OCI-LY3 (cell line): ENCODE results near the gene GNG12.

Experiments
- H2AFZ ChIP-seq: fragments of 200-600, 300-600 bp; shearing (Covaris generic); 2 replicates; pipeline ENCODE4 v1.6.0; 2014; ENCODE audit warnings: antibody characterized with exemption, low read depth, low read length
- H3K27ac ChIP-seq: fragments of 200-600, 300-600 bp; sonication (generic); 2 replicates; pipeline ENCODE4 v1.5.1; 2014; ENCODE audit warnings: mild to moderate bottlenecking, low read length, moderate library complexity, mixed read lengths
- H3K27me3 ChIP-seq: fragments of 200-600, 300-600 bp; sonication (generic); 2 replicates; pipeline ENCODE4 v1.6.1; 2014; ENCODE audit warnings: low read depth, low read length, mixed read lengths
- H3K36me3 ChIP-seq: fragments of 200-600, 300-600 bp; sonication (generic); replicated peaks from 2 replicates; pipeline ENCODE3; 2014; ENCODE audit warnings: low read depth, low read length, mixed read lengths
- H3K4me1 ChIP-seq: fragments of 300-600, 200-600 bp; sonication (generic); 2 replicates; pipeline ENCODE4 v1.6.1; 2014; ENCODE audit warnings: low read length, mixed read lengths
- H3K4me2 ChIP-seq: fragments of 200-600, 300-600 bp; sonication (generic); 2 replicates; pipeline ENCODE4 v1.6.1; 2014; ENCODE audit warnings: low read length, mixed read lengths
- H3K4me3 ChIP-seq: fragments of 300-600, 200-600 bp; sonication (generic); 2 replicates; pipeline ENCODE4 v1.5.1; 2014; ENCODE audit warnings: antibody characterized with exemption, mild to moderate bottlenecking, low read length, moderate library complexity
- H3K79me2 ChIP-seq: fragments of 300-600, 200-600 bp; shearing (Covaris generic); 2 replicates; pipeline ENCODE4 v1.6.1; 2014; ENCODE audit warnings: mild to moderate bottlenecking, low read length, mixed read lengths
- H3K9ac ChIP-seq: fragments of 300-600, 200-600 bp; shearing (Covaris generic); 2 replicates; pipeline ENCODE4 v1.6.0; 2014; ENCODE audit warnings: mild to moderate bottlenecking, low read length, moderate library complexity
- H3K9me3 ChIP-seq: fragments of 200-600, 300-600 bp; shearing (Covaris generic); 2 replicates; pipeline ENCODE4 v1.6.1; 2014; ENCODE audit warnings: low read length, mixed read lengths; ENCODE audit not compliant: insufficient read depth
- H4K20me1 ChIP-seq: fragments of 200-600, 300-600 bp; sonication (generic); 2 replicates; pipeline ENCODE4 v1.6.1; 2016; ENCODE audit warnings: low read length, mixed read lengths; ENCODE audit not compliant: insufficient read depth
- EZH2phosphoT487 ChIP-seq: fragments of 200-600 bp; shearing (Covaris generic); IDR thresholded peaks from 2 replicates; pipeline ENCODE4 v1.6.1; 2018; ENCODE audit warnings: antibody characterized with exemption, mixed run types, low read depth
- TF ChIP-seq, protein P1 (sequence below): fragments of 200-600, 300-600 bp; sonication (generic); IDR thresholded peaks from 2 replicates; pipeline ENCODE4 v1.5.1; 2014; ENCODE audit warnings: antibody characterized with exemption, low read length, low read depth

Gene GNG12

DNA sequence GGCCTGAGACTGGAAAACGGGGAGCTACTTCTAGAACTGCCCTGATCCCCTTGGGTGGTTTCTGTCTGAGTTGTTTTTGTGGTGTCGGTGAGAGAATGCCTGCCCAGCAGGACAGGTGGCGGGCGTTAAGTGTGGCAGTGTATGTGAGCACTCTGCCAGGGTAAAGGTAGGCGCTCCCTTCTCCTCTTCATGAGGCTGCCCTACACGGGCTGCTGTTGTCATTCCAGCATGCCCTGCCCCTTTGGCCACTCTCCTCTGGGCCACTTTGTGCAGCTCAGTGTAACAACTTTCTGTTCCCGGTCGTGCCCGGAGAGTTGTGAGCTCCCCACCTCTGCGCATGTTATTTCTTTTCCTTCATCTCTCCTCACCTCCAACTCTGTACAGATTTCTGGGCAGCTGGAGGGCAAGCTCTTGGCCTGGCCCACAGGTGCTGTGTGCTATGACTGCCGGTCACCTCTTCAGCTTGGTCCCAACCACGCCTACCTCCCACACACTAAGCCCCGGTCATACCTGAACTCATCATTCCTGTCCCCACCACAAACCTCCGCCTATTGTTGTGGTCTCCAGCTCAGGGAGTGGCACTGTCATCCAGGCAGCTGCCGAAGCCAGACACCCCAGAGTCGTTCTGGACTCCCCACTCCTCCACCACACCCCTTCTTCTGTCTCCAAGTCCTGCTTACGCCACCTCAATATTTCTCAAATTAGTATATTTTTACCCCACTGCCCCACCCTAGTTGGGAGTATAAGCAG, 79.3 kb downstream of the GNG12 start:
- H3K27ac ChIP-seq = no peak overlapping the region
- no peaks in the 10 kb centered on the region for H3K79me2 ChIP-seq
- H3K36me3 ChIP-seq = no peaks in the 10 kb centered on the region
- H2AFZ ChIP-seq = no peak overlapping the region
- H3K9me3 ChIP-seq = no peaks in the 10 kb centered on the region
- peaks cover 23% of the 10 kb centered on the region for H3K4me1 ChIP-seq
- no peak overlapping the region for H3K4me2 ChIP-seq
- no peaks in the 10 kb centered on the region for H4K20me1 ChIP-seq
- no peaks in the 10 kb centered on the region for H3K27me3 ChIP-seq
- no peak overlapping the region for H3K9ac ChIP-seq
- no peak overlapping the region for H3K4me3 ChIP-seq
- TF ChIP-seq, protein P1, sequence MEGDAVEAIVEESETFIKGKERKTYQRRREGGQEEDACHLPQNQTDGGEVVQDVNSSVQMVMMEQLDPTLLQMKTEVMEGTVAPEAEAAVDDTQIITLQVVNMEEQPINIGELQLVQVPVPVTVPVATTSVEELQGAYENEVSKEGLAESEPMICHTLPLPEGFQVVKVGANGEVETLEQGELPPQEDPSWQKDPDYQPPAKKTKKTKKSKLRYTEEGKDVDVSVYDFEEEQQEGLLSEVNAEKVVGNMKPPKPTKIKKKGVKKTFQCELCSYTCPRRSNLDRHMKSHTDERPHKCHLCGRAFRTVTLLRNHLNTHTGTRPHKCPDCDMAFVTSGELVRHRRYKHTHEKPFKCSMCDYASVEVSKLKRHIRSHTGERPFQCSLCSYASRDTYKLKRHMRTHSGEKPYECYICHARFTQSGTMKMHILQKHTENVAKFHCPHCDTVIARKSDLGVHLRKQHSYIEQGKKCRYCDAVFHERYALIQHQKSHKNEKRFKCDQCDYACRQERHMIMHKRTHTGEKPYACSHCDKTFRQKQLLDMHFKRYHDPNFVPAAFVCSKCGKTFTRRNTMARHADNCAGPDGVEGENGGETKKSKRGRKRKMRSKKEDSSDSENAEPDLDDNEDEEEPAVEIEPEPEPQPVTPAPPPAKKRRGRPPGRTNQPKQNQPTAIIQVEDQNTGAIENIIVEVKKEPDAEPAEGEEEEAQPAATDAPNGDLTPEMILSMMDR = no peak
- no peak for TF ChIP-seq EZH2phosphoT487

DNA sequence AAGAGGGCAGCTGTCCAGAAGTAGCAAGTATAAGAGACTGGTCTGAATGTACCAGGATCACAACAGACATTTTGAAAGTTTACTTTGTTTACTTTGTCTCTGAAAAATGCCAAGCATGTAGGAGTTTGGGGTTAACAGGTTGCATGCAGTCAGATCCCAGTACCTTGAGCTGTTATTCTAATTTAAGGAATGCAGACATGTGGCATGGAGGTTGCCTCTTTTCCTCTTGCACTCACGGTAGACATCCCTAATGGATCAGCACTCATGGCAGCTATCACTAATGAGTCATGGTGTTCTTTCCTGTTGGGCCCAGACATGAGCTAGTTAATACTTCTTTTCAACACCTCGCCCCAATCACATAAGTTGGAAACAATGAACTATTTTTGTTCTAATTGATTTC, 81.0 kb downstream of the GNG12 start:
- Histone ChIP-seq H3K4me1 (peaks cover 32% of the 10 kb centered on the region), H3K9me3 (no peaks in the 10 kb centered on the region), H3K79me2 (no peaks in the 10 kb centered on the region), H3K27ac (no peak overlapping the region), H3K4me2 (no peak overlapping the region), H3K36me3 (no peaks in the 10 kb centered on the region), H4K20me1 (no peaks in the 10 kb centered on the region), H3K27me3 (peaks cover 7% of the 10 kb centered on the region; the same call in 1 of the 2 replicates), H3K4me3 (no peak overlapping the region), H3K9ac (no peak overlapping the region), H2AFZ (no peak overlapping the region)
- TF ChIP-seq, protein P1 = no peak
- no peak for TF ChIP-seq EZH2phosphoT487

DNA sequence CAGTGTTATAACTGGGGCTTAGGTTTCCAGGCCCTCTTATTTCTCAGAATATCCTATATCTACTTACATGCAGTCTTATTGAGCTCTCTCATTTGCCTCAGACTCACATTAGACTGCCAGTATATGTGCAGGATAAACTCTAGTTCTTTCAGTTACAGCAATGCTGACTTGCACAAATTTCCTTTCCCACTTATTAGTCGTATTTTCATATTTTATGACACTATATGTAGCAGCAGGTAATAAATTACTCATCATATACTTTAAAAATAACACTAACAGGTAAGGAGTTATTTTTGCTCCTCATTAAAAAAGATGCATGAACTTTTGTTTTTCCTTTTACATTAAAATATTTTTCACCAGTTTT, 82.6 kb downstream of the GNG12 start:
- Histone ChIP-seq H3K4me1 (peaks cover 29% of the 10 kb centered on the region), H3K9ac (no peak overlapping the region), H3K36me3 (no peaks in the 10 kb centered on the region), H4K20me1 (no peaks in the 10 kb centered on the region), H2AFZ (no peak overlapping the region), H3K4me2 (no peak overlapping the region), H3K27ac (no peak overlapping the region), H3K4me3 (no peak overlapping the region), H3K9me3 (no peaks in the 10 kb centered on the region), H3K27me3 (peaks cover 7% of the 10 kb centered on the region; the same call in 1 of the 2 replicates), H3K79me2 (no peaks in the 10 kb centered on the region)
- no peak for TF ChIP-seq EZH2phosphoT487
- TF ChIP-seq, protein P1 = no peak

DNA sequence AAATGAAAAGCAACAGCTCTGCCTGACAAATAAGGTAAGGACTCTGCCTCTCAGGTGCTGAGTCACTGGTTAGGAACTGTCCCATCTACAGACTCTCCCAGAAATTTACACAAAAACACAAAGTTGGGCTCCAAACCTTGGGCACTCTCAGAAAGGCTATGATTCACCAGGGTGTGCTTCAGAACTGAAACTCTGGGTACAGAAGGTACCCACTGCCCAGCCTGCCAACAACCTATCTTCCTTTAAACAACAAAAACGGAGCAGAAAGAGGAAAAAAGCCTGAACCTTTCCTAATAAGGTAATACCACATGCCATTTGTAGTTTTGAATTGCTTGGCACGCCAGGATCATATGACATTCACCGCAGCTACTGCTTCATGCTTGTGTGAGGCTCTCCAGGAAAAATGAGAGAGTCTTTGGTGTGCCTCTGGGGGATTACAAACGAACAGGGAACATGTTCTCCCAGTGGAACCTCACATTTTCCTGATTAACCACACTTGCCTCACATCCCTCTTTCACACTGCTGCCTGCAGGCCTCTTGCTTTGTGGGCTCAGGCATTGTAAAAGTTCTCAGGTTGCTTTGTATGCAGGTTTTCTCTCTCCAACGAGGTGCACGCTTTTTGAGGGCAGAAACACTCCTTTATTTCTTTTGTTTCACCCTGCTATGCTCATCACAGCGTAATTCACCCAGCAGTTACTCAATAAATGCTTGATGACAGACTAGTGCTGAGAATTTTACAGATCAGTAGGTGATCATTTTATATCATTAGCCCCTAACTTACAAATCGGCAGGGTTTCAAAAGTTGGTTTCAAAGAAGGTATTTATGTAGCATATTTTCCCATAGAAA, 83.2 kb downstream of the GNG12 start:
- H2AFZ ChIP-seq = peak overlapping the region; percentile 11; the same call in 1 of the 2 replicates
- H3K4me2 ChIP-seq = peak overlapping the region; percentile 20
- H3K4me3 ChIP-seq = no peak overlapping the region
- no peak overlapping the region for H3K9ac ChIP-seq
- H3K36me3 ChIP-seq = no peaks in the 10 kb centered on the region
- H4K20me1 ChIP-seq = no peaks in the 10 kb centered on the region
- peaks cover 23% of the 10 kb centered on the region for H3K4me1 ChIP-seq
- H3K79me2 ChIP-seq = no peaks in the 10 kb centered on the region
- TF ChIP-seq, protein P1 = no peak
- no peak for TF ChIP-seq EZH2phosphoT487
- no peaks in the 10 kb centered on the region for H3K9me3 ChIP-seq
- peaks cover 7% of the 10 kb centered on the region; the same call in 1 of the 2 replicates for H3K27me3 ChIP-seq
- no peak overlapping the region for H3K27ac ChIP-seq
